Fibroblast of villous mesenchyme (primary cell): ENCODE measurements around the gene PHKG1. TPM values are rescaled to one million over a fixed set of nuclear protein-coding genes. Genes with fewer than 3 reads are reported as not detected.
"Not testable (repeated sequence)": the region's sequence is repeated elsewhere in the genome, so short reads cannot be mapped to it uniquely, and the experiment has no call there.

Experiments
- DNase-seq: peaks from one replicate; pipeline ENCODE4 v3.0.0-alpha.2; 2010; ENCODE audit warnings: low read depth
- H3K4me3 ChIP-seq: 2 replicates; pipeline ENCODE4 v1.5.1; 2011; ENCODE audit warnings: low read depth, mild to moderate bottlenecking, low read length
- CTCF ChIP-seq: IDR thresholded peaks from 2 replicates; pipeline ENCODE4 v1.5.1; 2012; ENCODE audit warnings: low read depth, mild to moderate bottlenecking, low read length; ENCODE audit not compliant: insufficient read depth
- total RNA-seq: library from RNA; depleted of rRNA; stranded (reverse); fragments of >200 nt; gene quantifications from 2 replicates; pipeline ENCODE4 v1.2.3, GENCODE V29; 2012

Gene PHKG1
- total RNA-seq, 1 donor: 0.43 TPM

- DNase-seq: no peak
- no peak for TF ChIP-seq CTCF
- no peak overlapping the region for H3K4me3 ChIP-seq
These were observed 17.9 kb upstream of the PHKG1 start for GRCh38 chr7:56110611-56111010.

GRCh38 chr7:56107954-56108258 lies 15.2 kb upstream of the PHKG1 start:
- DNase-seq: no peak
- TF ChIP-seq CTCF: no peak

GRCh38 chr7:56106108-56107073 lies 13.6 kb upstream of the PHKG1 start, which contains the start of gene CHCHD2:
CHCHD2 (minus strand) TSS chr7:56106476; CDS start chr7:56106413, 63 bp downstream.
- peak within 1 kb of the TSS; percentile 96 for H3K4me3 ChIP-seq
- no peak for TF ChIP-seq CTCF
- DNase-seq: peak; percentile 99

More at GRCh38 chr7:56107954-56108258, 15.2 kb upstream of the PHKG1 start:
- no peak overlapping the region for H3K4me3 ChIP-seq

DNA sequence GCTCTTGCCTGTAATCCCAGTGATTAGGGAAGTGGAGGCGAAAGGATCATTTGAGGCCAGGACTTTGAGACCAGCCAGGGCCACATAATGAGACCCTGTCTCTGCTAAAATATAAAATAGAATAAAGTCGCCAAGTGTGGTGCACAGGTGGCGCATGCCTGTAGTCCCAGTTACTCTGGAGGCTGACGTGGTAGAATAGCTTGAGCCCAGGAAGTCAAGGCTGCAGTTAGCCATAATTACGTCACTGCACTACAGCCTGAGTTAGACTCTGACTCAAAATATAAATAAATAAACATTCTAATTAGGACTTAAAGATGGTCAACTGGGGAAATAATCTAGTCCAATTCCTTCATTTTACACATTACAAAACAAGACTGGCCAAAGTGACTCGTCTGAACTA lies 12.8 kb upstream of the PHKG1 start:
- TF ChIP-seq CTCF: no peak
- H3K4me3 ChIP-seq: peak overlapping the region; percentile 96
- DNase-seq: peak; percentile 87

DNA sequence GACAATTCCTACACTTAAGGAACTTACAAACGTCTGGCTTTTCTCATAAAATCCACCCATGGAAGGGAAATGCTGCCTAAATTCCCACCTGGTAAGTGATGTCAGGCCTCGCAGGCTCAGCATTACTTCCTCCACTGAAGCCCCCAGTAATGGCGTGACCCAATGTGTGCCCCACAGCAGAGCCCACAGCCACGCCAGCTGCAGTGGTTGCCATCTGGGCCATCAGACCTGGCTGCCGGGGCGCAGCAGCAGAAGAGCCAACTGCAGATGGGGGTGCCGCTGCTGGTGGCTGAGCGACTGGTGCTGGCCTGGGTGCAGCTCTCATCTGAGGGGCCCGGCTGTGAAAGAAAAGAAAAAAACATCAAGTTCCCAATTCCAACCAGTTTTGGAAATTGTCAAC lies 11.4 kb upstream of the PHKG1 start:
- not testable (repeated sequence) for H3K4me3 ChIP-seq, DNase-seq

DNA sequence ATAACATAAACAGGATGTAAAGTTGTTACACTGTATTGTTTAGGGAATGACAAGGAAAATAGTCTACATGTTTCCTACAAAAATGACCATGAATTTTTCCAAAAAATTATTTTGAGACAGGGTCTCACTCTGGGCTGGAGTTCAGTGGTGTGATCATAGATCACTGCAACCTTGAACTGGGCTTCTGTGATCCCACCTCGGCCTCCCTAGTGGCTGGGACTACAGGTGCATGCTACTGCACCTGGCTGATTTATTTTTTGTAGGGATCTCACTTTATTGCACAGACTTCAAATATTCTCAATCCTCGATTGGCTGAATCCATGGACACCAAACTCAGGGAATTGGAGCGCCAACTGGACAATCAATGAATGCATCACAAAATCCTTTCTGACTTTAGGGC lies 6.9 kb upstream of the PHKG1 start:
- no peak for TF ChIP-seq CTCF
- no peak overlapping the region for H3K4me3 ChIP-seq
- no peak for DNase-seq

DNA sequence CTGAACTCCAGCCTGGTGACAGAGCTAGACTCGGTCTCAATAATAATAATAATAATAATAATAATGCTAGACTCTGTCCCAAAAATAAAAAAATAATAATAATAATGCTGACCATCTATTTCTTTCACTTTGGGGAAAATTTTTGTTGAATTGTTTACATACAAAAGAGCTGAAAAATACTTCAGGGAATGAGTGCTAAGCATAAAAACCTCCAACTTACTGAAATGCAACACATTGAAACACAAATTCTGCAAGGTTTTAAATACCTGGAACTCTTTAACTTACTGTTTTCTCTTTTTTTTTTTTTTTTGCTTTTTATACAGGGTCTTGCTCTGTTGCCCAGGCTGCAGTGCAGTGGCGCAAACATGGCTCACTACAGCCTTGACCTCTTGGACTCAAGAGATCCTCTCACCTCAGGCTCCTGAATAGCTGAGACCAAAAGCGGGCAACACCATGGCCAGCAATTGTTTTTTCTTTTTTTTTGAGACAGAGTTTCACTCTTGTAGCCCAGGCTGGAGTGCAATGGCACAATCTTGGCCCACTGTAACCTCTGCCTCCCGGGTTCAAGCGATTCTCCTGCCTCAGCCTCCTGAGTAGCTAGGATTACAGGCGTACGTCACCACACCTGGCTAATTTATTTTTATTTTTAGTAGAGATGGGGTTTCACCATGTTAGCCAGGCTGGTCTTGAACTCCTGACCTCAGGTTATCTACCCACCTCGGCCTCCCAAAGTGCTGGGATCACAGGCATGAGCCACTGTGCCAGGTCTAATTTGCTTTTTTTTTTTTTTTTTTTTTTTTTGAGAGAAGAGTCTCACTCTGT lies 5.6 kb upstream of the PHKG1 start:
- not testable (repeated sequence) for DNase-seq, H3K4me3 ChIP-seq

DNA sequence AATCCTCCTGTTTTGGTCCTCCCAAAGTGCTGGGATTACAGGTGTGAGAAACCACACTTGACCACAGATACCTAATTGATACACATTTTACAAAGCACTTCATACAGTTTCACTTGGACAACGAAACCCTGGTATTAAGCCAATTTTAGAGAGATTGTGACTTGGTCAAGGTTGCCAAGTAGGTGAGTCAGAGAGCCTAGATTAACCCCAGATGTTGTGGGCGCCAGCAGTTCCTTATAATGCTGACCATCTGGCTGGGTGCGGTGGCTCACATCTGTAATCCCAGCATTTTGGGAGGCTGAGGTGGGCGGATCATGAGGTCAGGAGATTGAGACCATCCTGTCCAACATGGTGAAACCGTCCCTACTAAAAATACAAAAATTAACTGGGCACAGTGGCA lies 4.9 kb upstream of the PHKG1 start:
- no peak for TF ChIP-seq CTCF
- DNase-seq: peak; percentile 90
- H3K4me3 ChIP-seq: no peak overlapping the region

- not testable (repeated sequence) for DNase-seq, H3K4me3 ChIP-seq
These were observed 364 bp downstream of the PHKG1 start for GRCh38 chr7:56092388-56092787.
